ENCODE measurements around the gene FXYD4.

FXYD4 gene

GRCh38 chr10:43347997-43348396 lies 23.4 kb upstream of the FXYD4 start:
- no peak for DNase-seq

- DNase-seq, result no peak
Observed at GRCh38 chr10:43348511-43349312, 22.7 kb upstream of the FXYD4 start.

- no peak for DNase-seq
Observed at GRCh38 chr10:43350156-43350555, 21.3 kb upstream of the FXYD4 start.

- DNase-seq, result no peak
Observed at GRCh38 chr10:43350686-43351085, 20.8 kb upstream of the FXYD4 start.

GRCh38 chr10:43351301-43351700 lies 20.1 kb upstream of the FXYD4 start:
- DNase-seq, result no peak

GRCh38 chr10:43352951-43353350 lies 18.5 kb upstream of the FXYD4 start:
- no peak for DNase-seq

GRCh38 chr10:43353495-43354329 lies 17.7 kb upstream of the FXYD4 start:
- no peak for DNase-seq

GRCh38 chr10:43354330-43354635 lies 17.2 kb upstream of the FXYD4 start:
- DNase-seq, result no peak

- DNase-seq, result no peak
Observed at GRCh38 chr10:43354879-43355380, 16.5 kb upstream of the FXYD4 start.

- no peak for DNase-seq
Observed at GRCh38 chr10:43355749-43356371, 15.6 kb upstream of the FXYD4 start.

GRCh38 chr10:43360086-43360485 lies 11.3 kb upstream of the FXYD4 start:
- DNase-seq, result no peak

- DNase-seq, result no peak
Observed at GRCh38 chr10:43361547-43362190, 9.8 kb upstream of the FXYD4 start.

GRCh38 chr10:43362191-43362839 lies 9.1 kb upstream of the FXYD4 start:
- peak; percentile 7 for DNase-seq

- DNase-seq, result no peak
Observed at GRCh38 chr10:43365001-43365400, 6.4 kb upstream of the FXYD4 start.

- DNase-seq, result no peak
Observed at GRCh38 chr10:43369921-43370320, 1.5 kb upstream of the FXYD4 start.

- DNase-seq, result no peak
Observed at GRCh38 chr10:43370671-43371215, 693 bp upstream of the FXYD4 start.

GRCh38 chr10:43372765-43373361 lies 1.4 kb downstream of the FXYD4 start:
- DNase-seq, result no peak

- DNase-seq, result no peak
Observed at GRCh38 chr10:43373461-43373860, 2.0 kb downstream of the FXYD4 start.

- DNase-seq, result no peak
Observed at GRCh38 chr10:43374194-43374593, 2.8 kb downstream of the FXYD4 start.

- DNase-seq, result no peak
Observed at GRCh38 chr10:43375401-43376020, 4.1 kb downstream of the FXYD4 start.

- no peak for DNase-seq
Observed at GRCh38 chr10:43376046-43376635, 4.7 kb downstream of the FXYD4 start.
